ENCODE results near the gene GOLGA6L9.
A peak's percentile ranks its signal among the peaks of the same experiment; 100 is the strongest.
"Not testable (repeated sequence)": the region's sequence is repeated elsewhere in the genome, so short reads cannot be mapped to it uniquely, and the experiment has no call there.

The GOLGA6L9 gene, protein sequence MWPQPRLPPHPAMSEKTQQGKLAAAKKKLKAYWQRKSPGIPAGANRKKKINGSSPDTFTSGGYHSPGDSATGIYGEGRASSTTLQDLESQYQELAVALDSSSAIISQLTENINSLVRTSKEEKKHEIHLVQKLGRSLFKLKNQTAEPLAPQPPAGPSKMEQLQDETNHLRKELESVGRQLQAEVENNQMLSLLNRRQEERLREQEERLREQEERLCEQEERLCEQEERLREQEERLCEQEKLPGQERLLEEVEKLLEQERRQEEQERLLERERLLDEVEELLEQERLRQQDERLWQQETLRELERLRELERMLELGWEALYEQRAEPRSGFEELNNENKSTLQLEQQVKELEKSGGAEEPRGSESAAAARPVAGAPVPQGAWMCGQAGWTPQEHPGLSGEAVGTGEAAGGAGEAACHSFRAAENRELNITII

GRCh38 chr15:82429693-82430092 is at the start of gene GOLGA6L9:
Gene GOLGA6L9, plus strand, starts transcription at chr15:82429816. Its CDS starts 264 bp downstream, at chr15:82430080.
- DNase-seq (ENCODE audit: low spot score): not testable (repeated sequence)

GRCh38 chr15:82381330-82381955 is 48.2 kb upstream of the GOLGA6L9 start:
- not testable (repeated sequence) for DNase-seq (ENCODE audit: low spot score)

- DNase-seq (ENCODE audit: low spot score): not testable (repeated sequence)
These were observed 42.4 kb upstream of the GOLGA6L9 start for GRCh38 chr15:82387209-82387608.

DNA sequence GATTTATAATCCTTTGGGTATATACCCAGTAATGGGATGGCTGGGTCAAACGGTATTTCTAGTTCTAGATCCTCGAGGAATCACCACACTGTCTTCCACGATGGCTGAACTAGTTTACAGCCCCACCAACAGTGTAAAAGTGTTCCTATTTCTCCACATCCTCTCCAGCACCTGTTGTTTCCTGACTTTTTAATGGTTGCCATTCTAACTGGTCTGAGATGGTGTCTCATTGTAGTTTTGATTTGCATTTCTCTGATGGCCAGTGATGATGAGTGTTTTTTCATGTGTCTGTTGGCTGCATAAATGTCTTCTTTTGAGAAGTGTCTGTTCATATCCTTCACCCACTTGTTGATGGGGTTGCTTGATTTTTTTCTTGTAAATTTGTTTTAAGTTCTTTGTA is 39.5 kb upstream of the GOLGA6L9 start:
- DNase-seq (ENCODE audit: low spot score): not testable (repeated sequence)

DNA sequence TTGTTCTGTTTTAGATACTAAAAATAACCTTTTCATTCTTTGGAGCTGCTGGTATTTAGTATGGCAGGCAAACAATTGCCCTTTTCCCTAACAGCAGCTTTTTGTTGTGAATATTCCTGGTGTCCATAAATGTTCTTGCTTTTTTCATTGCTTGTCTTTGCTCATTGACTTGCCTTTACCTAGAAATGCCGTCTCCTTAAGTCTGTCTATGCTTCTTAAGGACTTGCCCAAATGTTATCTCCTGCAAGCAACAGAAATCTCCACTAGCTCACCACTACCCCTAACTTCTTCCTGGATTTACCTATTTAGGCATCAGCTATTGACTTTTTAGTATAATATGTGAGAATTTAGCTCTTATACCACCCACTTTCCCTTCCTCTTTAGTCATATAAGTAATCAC is 37.5 kb upstream of the GOLGA6L9 start:
- not testable (repeated sequence) for DNase-seq (ENCODE audit: low spot score)

DNA sequence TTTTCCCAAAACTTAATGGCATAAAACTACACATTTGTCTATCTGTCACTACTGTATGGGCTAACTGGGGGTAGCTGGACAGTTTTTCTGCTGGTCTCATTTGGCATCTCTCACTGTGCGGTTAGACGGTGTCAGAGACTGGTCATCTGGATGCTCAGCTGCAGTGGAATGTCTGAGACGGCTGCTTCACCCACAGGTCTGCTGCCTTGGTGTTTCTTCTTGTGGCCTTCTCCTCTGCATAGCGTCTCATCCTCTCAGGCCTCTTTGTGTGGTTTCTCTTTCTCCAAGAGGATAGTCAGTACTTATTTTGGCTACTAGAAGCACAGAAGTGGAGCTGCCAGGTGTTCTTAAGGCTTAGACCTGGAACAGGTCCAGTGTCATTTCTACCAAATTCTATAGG is 35.9 kb upstream of the GOLGA6L9 start:
- no peak for DNase-seq (ENCODE audit: low spot score)

- not testable (repeated sequence) for DNase-seq (ENCODE audit: low spot score)
These were observed 33.8 kb upstream of the GOLGA6L9 start for GRCh38 chr15:82395788-82396187.

- DNase-seq (ENCODE audit: low spot score): no peak
These were observed 31.8 kb upstream of the GOLGA6L9 start for GRCh38 chr15:82397817-82398216.

- no peak for DNase-seq (ENCODE audit: low spot score)
These were observed 30.8 kb upstream of the GOLGA6L9 start for GRCh38 chr15:82398785-82399184.

DNA sequence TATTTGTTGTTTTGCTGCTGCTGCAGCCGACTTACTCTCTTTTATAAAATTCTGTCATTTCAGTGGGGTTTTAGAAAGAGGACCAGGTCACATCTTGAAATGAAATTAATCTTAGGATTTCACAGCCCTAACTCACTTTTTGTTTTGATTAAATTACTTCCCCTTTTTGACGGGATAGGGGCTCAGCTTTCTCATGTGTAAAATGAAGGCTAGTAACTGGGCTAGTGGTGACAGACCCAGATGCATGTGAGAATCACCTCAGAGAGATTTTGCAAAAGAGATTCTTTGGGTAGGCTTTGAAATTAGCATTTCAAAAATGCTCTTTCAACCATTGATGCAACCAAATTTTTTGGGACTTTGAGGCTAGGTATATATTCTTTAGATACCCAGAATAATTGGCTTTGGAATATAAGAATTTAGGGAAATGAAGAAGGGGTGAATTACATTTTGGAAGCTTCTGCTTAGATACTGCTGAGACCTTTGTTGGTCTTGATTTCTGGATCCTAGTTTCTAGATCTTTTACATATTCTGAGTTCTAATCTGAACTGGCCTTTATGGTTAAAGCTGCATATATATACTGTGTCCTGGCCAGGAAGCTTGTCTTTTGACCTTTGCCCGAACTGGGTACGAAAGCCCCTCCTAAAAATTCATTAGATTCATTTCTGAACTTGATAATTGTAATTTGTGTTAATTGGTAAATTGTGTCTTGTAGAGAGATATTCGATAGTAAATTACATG is 30.1 kb upstream of the GOLGA6L9 start:
- not testable (repeated sequence) for DNase-seq (ENCODE audit: low spot score)

GRCh38 chr15:82401918-82402317 is 27.7 kb upstream of the GOLGA6L9 start:
- not testable (repeated sequence) for DNase-seq (ENCODE audit: low spot score)

- not testable (repeated sequence) for DNase-seq (ENCODE audit: low spot score)
These were observed 27.3 kb upstream of the GOLGA6L9 start for GRCh38 chr15:82402341-82402740.

- not testable (repeated sequence) for DNase-seq (ENCODE audit: low spot score)
These were observed 23.4 kb upstream of the GOLGA6L9 start for GRCh38 chr15:82406211-82406610.

GRCh38 chr15:82410306-82410705 is 19.3 kb upstream of the GOLGA6L9 start:
- DNase-seq (ENCODE audit: low spot score): not testable (repeated sequence)

DNA sequence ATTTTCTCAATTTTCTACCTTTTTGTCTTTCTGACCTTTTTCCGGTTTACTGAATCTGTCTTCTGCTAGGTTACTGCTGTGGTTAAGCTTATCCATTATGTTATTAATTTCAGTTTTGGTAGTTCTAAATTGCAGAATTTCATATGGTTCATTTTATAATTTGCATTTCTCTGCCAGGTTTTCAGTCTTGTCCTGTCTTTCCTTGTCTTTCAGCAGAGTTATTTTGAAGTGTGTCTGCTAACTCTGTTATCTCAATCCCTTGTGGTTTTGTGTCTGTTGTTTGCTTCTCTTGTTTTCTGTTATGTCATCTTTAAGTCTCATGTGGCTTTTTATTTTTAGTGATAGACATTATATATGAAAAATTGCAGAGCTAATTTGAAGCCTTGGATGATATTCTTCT is 18.0 kb upstream of the GOLGA6L9 start:
- not testable (repeated sequence) for DNase-seq (ENCODE audit: low spot score)

- not testable (repeated sequence) for DNase-seq (ENCODE audit: low spot score)
These were observed 15.0 kb upstream of the GOLGA6L9 start for GRCh38 chr15:82414525-82415191.

- DNase-seq (ENCODE audit: low spot score): not testable (repeated sequence)
These were observed 9.1 kb upstream of the GOLGA6L9 start for GRCh38 chr15:82420516-82420915.

DNA sequence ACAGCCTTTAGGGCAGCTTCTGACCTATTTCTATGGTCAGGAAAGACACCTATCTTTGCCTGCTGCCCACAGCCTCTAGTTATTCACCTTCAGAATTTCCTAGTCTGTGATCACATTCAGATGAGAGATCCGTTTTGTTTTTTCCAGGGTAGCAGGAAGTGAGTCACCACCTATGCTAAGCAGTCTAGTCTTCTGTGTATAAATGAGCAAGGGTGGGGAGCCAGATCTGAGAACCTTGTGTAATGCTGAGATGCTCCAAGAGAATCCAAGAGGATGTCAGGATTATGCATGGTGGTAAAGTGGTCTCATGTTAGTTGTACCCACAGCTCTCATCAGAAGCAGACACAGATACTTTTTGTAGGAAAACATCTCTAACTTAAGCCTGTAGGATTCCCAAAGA is 8.7 kb upstream of the GOLGA6L9 start:
- DNase-seq (ENCODE audit: low spot score): not testable (repeated sequence)

GRCh38 chr15:82427117-82427516 is 2.5 kb upstream of the GOLGA6L9 start:
- not testable (repeated sequence) for DNase-seq (ENCODE audit: low spot score)

DNA sequence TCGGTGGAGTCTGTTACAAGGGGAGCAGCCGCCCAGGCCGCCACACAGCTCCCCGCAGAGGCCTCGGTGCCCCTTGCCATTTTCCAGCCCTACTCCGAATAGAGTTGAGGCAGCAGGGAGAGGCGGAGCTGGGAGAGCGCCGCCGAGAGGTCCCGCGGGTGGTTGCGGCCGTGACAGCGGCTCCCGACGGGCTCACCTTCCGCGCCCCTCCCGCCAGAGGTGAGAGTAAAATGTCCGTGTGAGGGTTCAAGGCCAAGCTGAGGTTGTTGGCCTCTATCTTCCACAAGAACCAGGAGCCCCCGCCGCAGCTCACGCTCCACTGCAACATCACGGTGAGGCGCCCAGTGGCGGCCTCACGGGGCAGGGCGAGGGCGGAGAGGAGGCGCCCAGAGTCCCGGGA is 15.8 kb downstream of the GOLGA6L9 start:
- DNase-seq (ENCODE audit: low spot score): peak; percentile 32

GRCh38 chr15:82457336-82457735 is 27.7 kb downstream of the GOLGA6L9 start:
- not testable (repeated sequence) for DNase-seq (ENCODE audit: low spot score)

DNA sequence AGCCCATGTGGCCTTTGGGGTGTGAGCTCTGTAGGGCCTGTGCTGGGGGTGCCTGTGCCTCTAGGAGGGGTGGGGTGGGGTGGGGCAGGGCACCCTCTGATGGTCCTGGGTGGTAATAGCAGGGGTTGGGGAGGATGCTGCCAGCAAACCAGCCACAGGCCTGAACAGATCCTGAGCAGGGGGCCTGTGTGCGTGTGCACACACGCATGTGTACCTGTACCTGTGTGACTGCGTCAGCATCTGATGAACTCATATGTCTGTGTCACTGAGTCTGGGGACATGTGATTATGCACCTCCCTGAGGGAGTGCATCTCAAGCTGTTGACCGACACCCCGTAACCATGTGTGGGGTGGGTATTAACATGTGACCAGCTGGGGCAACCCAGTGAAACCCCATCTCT is 36.0 kb downstream of the GOLGA6L9 start:
- DNase-seq (ENCODE audit: low spot score): not testable (repeated sequence)
